GM12872 (cell line): ENCODE measurements around the gene KRTAP5-7.
"Not testable (repeated sequence)": the region's sequence is repeated elsewhere in the genome, so short reads cannot be mapped to it uniquely, and the experiment has no call there.

Source experiments
- CTCF ChIP-seq: IDR thresholded peaks from 3 replicates; pipeline ENCODE4 v1.5.1; 2011; ENCODE audit warnings: low read depth, mild to moderate bottlenecking, low read length, moderate library complexity; ENCODE audit not compliant: insufficient read depth

The KRTAP5-7 gene

DNA sequence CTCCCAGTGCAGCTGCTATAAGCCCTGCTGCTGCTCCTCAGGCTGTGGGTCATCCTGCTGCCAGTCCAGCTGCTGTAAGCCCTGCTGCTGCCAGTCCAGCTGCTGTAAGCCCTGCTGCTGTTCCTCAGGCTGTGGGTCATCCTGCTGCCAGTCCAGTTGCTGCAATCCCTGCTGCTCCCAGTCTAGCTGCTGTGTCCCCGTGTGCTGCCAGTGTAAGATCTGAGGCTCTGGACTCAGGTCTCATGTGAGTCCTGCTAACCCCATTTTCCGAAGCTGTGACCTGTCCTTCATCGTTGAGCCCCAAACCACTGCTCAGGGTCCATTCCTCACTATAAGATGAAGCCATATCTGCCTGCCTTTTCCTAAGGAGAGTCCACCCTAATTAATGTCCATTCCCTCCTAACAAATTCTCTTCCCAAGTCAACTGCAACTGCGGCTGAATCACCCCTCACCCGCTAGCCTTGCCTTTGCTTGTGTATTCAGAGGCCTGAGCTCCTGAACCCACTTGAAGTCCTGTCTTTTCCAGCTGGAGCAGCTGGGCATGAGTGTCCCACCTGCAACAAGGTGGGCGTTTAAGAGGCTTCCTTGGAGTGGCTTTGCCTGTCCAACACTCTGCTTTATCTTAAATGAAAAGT is 626 bp downstream of the KRTAP5-7 start:
- no peak for TF ChIP-seq CTCF

GRCh38 chr11:71530602-71531001 is 3.5 kb downstream of the KRTAP5-7 start:
- no peak for TF ChIP-seq CTCF

DNA sequence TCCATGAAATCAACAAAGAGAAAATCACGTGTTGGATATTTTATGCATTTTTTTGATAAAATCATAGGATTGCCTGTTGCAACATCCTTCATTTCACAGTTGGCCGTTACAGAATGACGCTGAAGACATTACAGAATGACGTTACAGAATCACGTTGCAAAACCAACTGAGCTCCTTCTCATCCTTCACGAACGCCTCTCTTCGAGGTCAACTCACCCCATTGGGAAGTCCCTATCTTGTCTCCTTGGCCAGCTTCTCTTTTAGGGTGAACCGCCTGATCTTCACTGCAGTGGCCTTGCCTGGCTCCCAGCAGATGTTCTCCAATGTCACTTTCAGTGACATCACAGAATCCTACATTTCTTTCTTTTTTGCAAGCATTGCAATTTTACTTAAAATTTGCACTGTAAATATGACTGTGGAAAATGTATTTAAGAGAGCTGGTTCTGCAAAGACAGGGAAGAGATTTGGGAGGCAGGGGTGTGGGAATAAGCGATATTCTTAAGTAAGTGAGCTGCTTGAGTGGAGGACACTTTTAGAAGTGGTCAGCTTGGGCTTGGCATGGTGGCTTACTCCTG is 5.1 kb downstream of the KRTAP5-7 start:
- TF ChIP-seq CTCF: no peak

DNA sequence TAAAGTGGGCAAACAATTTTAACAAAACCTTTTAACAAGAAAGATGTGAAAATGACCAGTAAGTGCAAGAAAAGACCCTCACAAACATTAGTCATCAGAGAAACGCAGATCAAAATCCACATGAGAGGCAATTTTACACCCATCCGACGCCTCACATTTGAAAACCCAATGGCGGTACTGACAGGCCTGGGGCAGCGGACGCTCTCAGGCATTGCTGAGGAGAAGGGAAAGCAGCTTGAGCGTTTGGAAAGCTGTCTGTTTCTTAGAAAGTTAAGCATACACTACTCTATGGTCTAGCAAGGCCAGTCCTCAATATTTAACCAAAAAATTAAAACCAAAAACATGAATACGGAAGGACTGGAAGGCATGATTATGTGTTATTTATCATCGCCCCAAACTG is 8.8 kb downstream of the KRTAP5-7 start:
- TF ChIP-seq CTCF: no peak

DNA sequence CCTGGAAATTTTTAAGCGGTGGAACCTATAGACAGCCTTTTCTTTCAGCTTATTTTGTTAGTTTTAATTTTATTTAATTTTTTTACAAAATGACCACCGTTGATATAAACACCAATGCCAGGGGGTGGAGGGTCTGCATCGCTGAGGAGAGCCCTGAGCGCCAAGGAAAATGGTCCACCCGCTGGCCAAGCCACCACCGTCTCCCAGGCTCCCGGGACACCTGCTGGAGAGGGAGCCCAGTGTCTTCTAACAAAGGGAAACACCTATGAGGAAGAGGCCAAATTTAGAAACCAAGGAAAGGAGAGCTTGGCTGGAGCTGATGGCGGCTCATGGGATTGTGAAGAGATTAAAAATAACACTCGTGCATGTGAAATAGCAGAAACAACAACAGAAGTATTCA is 10.5 kb downstream of the KRTAP5-7 start:
- TF ChIP-seq CTCF: no peak

GRCh38 chr11:71537977-71538665 is 11.1 kb downstream of the KRTAP5-7 start, which contains the start of gene KRTAP5-8:
KRTAP5-8 (plus strand) TSS chr11:71538025; CDS start chr11:71538056, 31 bp downstream.
- not testable (repeated sequence) for TF ChIP-seq CTCF

DNA sequence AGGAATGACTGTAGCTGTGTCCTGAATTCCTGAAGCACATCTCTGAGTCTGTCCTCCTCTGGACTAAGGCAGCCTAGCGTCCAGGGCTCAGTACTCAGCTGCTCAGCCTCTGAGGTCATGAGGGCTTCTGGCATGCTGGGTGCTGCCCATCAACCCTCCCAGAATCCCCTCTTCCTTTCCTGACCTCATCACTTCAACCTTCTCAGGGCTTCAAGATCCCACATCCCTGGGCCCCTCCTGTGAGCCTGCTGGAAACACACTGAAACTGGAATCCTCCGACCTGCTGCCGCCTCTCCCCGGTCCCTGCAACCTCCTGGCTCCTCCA is 11.6 kb downstream of the KRTAP5-7 start:
- TF ChIP-seq CTCF: no peak
